GM21447 (cell line): ENCODE measurements around the gene WNT10A.
"Not testable (repeated sequence)": the region's sequence is repeated elsewhere in the genome, so short reads cannot be mapped to it uniquely, and the experiment has no call there.

Experiments
- ATAC-seq: cut with Tn5 transposase; IDR thresholded peaks from one replicate; pipeline ENCODE4 v1.9.1; 2021; ENCODE audit not compliant: unreplicated experiment

The WNT10A gene

DNA sequence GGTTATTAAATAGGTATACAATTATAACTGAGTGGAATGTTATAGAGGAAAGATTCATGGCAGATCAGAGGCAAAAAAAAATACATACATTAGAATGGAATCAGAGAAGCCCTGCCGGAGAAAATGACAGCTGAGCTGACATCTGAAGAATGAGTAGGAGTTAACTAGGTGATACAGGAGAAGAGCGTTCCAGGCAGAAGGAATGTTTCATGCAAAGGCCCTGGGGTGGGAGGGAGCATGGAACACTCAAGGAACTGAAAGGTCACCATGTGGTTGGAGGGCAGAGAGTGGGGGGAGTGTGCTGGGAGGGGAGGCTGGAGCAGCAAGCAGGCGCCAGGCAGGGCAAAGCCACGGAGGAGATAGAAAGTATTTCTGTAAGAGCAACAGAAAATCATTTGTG, 47.2 kb downstream of the WNT10A start:
- ATAC-seq = no peak

DNA sequence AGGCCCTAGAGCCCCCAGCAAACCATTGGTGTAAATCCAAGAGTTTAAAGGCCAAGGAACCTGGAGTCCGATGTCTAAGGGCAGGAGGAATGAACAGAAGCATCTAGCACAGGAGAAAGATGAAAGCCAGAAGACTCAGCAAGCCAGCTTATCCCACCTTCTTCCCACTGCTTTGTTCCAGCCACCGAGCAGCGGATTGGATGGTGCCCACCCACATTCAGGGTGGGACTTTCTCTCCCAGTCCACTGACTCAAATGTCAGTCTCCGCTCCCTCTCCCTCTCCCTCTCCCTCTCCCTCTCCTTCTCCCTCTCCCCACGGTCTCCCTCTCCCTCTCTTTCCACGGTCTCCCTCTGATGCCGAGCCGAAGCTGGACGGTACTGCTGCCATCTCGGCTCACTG, 49.8 kb downstream of the WNT10A start:
- ATAC-seq = not testable (repeated sequence)

DNA sequence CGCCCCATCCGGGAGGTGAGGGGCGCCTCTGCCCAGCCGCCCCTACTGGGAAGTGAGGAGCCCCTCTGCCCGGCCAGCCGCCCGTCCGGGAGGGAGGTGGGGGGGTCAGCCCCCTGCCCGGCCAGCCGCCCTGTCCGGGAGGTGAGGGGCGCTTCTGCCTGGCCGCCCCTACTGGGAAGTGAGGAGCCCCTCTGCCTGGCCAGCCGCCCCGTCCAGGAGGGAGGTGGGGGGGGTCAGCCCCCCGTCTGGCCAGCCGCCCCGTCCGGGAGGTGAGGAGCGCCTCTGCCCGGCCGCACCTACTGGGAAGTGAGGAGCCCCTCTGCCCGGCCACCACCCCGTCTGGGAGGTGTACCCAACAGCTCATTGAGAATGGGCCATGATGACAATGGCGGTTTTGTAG, 51.1 kb downstream of the WNT10A start:
- not testable (repeated sequence) for ATAC-seq
